PC-9 (cell line): ENCODE results near the gene DPH7. TPM values are rescaled to one million over a fixed set of nuclear protein-coding genes. Genes with fewer than 3 reads are reported as not detected.
A peak's percentile ranks its signal among the peaks of the same experiment; 100 is the strongest.

ENCODE experiments used
- BruUV-seq: library from RNA; stranded (reverse); fragments of 400-500 nt; replicated peaks from 2 replicates; lab custom pipeline; 2021; lab: Mats Ljungman, UMichigan
- CTCF ChIA-PET: fragments of 300-600 bp; sonication (Branson Sonifier 250); formaldehyde crosslinking; loops from one replicate; lab custom pipeline; 2022; ENCODE audit warnings: antibody characterized with exemption; lab: Charles Lee
- POLR2A ChIA-PET: fragments of 300-600 bp; sonication (Branson Sonifier 250); formaldehyde crosslinking; loops from one replicate; lab custom pipeline; 2022; ENCODE audit warnings: antibody characterized with exemption; ENCODE audit not compliant: unreplicated experiment; lab: Charles Lee
- DNase-seq, 2 experiments: peaks; one replicate each; pipeline versions ENCODE4 v3.0.0 to v3.0.0-alpha.2; 2015 to 2022; ENCODE audit warnings: mixed read lengths in 1 of 2
- H2AFZ ChIP-seq: fragments of 200-600 bp; sonication (generic); 2 replicates; pipeline ENCODE4 v1.8.1; 2017; ENCODE audit warnings: antibody characterized with exemption
- H3F3A ChIP-seq: fragments of 200-600 bp; sonication (generic); 2 replicates; pipeline ENCODE4 v1.8.1; 2017; ENCODE audit warnings: antibody characterized with exemption, mild to moderate bottlenecking, low read depth; ENCODE audit not compliant: insufficient read depth
- H3K27ac ChIP-seq: fragments of 200-600 bp; sonication (generic); 2 replicates; pipeline ENCODE4 v1.6.1; 2016; ENCODE audit warnings: mixed run types
- H3K27me3 ChIP-seq: fragments of 200-600 bp; sonication (generic); 2 replicates; pipeline ENCODE4 v1.6.1; 2016; ENCODE audit warnings: low read depth, mixed run types; ENCODE audit not compliant: insufficient read depth
- H3K36me3 ChIP-seq: fragments of 200-600 bp; sonication (generic); 2 replicates; pipeline ENCODE4 v1.6.1; 2016; ENCODE audit warnings: low read depth, mixed run types
- H3K4me1 ChIP-seq: fragments of 200-600 bp; sonication (generic); replicated peaks from 2 replicates; pipeline ENCODE4 v1.6.1; 2016; ENCODE audit warnings: mixed run types; ENCODE audit not compliant: insufficient read depth
- H3K4me2 ChIP-seq: fragments of 200-600 bp; sonication (generic); 2 replicates; pipeline ENCODE4 v1.6.1; 2017; ENCODE audit warnings: mixed run types
- H3K4me3 ChIP-seq: fragments of 200-600 bp; sonication (generic); 2 replicates; pipeline ENCODE4 v1.6.1; 2016; ENCODE audit warnings: mixed run types
- H3K79me2 ChIP-seq: fragments of 200-600 bp; sonication (generic); 2 replicates; pipeline ENCODE4 v1.6.1; 2017; ENCODE audit warnings: low read depth, mixed run types
- H3K9me2 ChIP-seq: fragments of 200-600 bp; sonication (generic); 2 replicates; pipeline ENCODE4 v1.8.1; 2017; ENCODE audit warnings: mild to moderate bottlenecking; ENCODE audit not compliant: insufficient read depth
- H3K9me3 ChIP-seq: fragments of 200-600 bp; sonication (generic); 2 replicates; pipeline ENCODE4 v1.8.1; 2016; ENCODE audit warnings: low read depth; ENCODE audit not compliant: insufficient read depth
- H4K20me1 ChIP-seq: fragments of 200-600 bp; sonication (generic); 2 replicates; pipeline ENCODE4 v1.8.1; 2017; ENCODE audit not compliant: insufficient read depth
- EZH2 ChIP-seq: fragments of 200-600 bp; sonication (generic); IDR thresholded peaks from 2 replicates; pipeline ENCODE4 v1.8.0; 2017; ENCODE audit warnings: antibody characterized with exemption, low read depth
- intact Hi-C: fragments of 100-400 bp; cut with micrococcal nuclease; formaldehyde crosslinking; loops from one replicate; pipeline ENCODE4 v1.10.0; 2022; ENCODE audit not compliant: unreplicated experiment
- total RNA-seq: library from RNA; stranded (reverse); gene quantifications from 2 replicates; pipeline ENCODE4 v1.2.3, GENCODE V29; 2021
- TF ChIP-seq, protein P1 (sequence below): fragments of 200-600 bp; sonication (generic); conservative IDR thresholded peaks from 2 replicates; pipeline ENCODE4 v1.6.1; 2017; ENCODE audit warnings: mixed run types, antibody characterized with exemption, mild to moderate bottlenecking, moderate library complexity

The DPH7 gene
- total RNA-seq, 1 experiment from 2014 or later: 48.5 TPM

DNA sequence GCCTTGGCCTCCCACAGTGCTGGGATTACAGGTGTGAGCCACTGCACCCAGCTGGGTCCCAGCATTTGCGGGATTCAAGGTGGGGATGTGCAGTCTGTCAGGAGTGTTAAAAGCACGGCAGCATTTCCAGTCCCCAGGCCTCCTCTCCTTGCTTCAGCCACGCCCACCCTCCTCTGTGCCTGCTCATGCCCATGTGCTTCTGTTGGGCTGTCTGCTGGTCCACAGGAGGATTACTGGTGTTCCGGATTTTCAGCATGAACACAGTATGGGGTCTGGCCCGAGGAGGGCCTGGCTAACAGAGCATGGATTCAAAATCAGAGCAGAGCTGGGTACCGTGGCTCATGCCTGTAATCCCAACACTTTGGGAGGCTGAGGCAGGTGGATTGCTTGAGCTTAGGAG, 32.2 kb upstream of the DPH7 start:
- no peaks in the 10 kb centered on the region for H3K9me2 ChIP-seq
- peak; percentile 47 to 55 for DNase-seq
- H3K9me3 ChIP-seq: no peaks in the 10 kb centered on the region
- peaks cover 43% of the 10 kb centered on the region for H3F3A ChIP-seq
- CTCF ChIA-PET: no interaction called here
- peak overlapping the region; percentile 78 for H3K4me2 ChIP-seq
- no peaks in the 10 kb centered on the region for H3K27me3 ChIP-seq
- peaks cover 7% of the 10 kb centered on the region; the same call in 1 of the 2 replicates for H4K20me1 ChIP-seq
- H3K79me2 ChIP-seq: peaks cover 69% of the 10 kb centered on the region
- no TSS peak for BruUV-seq
- peak overlapping the region; percentile 97 for H3K27ac ChIP-seq
- POLR2A ChIA-PET: no interaction called here
- TF ChIP-seq EZH2: no peak
- TF ChIP-seq, protein P1, sequence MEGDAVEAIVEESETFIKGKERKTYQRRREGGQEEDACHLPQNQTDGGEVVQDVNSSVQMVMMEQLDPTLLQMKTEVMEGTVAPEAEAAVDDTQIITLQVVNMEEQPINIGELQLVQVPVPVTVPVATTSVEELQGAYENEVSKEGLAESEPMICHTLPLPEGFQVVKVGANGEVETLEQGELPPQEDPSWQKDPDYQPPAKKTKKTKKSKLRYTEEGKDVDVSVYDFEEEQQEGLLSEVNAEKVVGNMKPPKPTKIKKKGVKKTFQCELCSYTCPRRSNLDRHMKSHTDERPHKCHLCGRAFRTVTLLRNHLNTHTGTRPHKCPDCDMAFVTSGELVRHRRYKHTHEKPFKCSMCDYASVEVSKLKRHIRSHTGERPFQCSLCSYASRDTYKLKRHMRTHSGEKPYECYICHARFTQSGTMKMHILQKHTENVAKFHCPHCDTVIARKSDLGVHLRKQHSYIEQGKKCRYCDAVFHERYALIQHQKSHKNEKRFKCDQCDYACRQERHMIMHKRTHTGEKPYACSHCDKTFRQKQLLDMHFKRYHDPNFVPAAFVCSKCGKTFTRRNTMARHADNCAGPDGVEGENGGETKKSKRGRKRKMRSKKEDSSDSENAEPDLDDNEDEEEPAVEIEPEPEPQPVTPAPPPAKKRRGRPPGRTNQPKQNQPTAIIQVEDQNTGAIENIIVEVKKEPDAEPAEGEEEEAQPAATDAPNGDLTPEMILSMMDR: no peak
- 0 out of 2 replicates have a peak, but pooled peaks cover 2% of the 10 kb centered on the region for H3K36me3 ChIP-seq
- H2AFZ ChIP-seq: no peak overlapping the region
- H3K4me1 ChIP-seq: peaks cover 73% of the 10 kb centered on the region
- H3K4me3 ChIP-seq: peak overlapping the region; percentile 44; the same call in 1 of the 2 replicates
- intact Hi-C loops: loop anchor here (5.0 to 10.0 kb wide), 3 partner anchors 59 to 369 kb away; partner anchors contain the start of genes MRPL41, PNPLA7 and TUBB4B

GRCh38 chr9:137607141-137607857, 28.6 kb upstream of the DPH7 start:
- peak overlapping the region; percentile 57 for H3K4me3 ChIP-seq
- no TSS peak for BruUV-seq
- intact Hi-C loops: no loop called here
- no peaks in the 10 kb centered on the region for H3K9me2 ChIP-seq
- DNase-seq: peak; percentile 27 to 48
- H3K27ac ChIP-seq: no peak overlapping the region
- H3K36me3 ChIP-seq: no peaks in the 10 kb centered on the region
- H3K79me2 ChIP-seq: peaks cover 50% of the 10 kb centered on the region
- no peak for TF ChIP-seq EZH2
- TF ChIP-seq, protein P1: no peak
- H3K4me2 ChIP-seq: peak overlapping the region; percentile 79
- peaks cover 55% of the 10 kb centered on the region for H3K4me1 ChIP-seq
- H2AFZ ChIP-seq: no peak overlapping the region
- no peaks in the 10 kb centered on the region for H3K9me3 ChIP-seq
- CTCF ChIA-PET: no interaction called here
- peaks cover 43% of the 10 kb centered on the region for H3F3A ChIP-seq
- no peaks in the 10 kb centered on the region for H3K27me3 ChIP-seq
- peaks cover 7% of the 10 kb centered on the region; the same call in 1 of the 2 replicates for H4K20me1 ChIP-seq
- POLR2A ChIA-PET: interaction anchor here (0.6 kb wide), 1 partner anchor 19 kb away, joined by 3 read pairs; no protein-coding TSS in a partner anchor

- ChIA-PET CTCF (no interaction called here), POLR2A (no interaction called here)
- peak; percentile 30 to 35 for DNase-seq
- Histone ChIP-seq H2AFZ (no peak overlapping the region), H4K20me1 (peaks cover 7% of the 10 kb centered on the region; the same call in 1 of the 2 replicates), H3K36me3 (no peaks in the 10 kb centered on the region), H3K79me2 (peaks cover 50% of the 10 kb centered on the region), H3K9me2 (no peaks in the 10 kb centered on the region), H3F3A (peaks cover 41% of the 10 kb centered on the region), H3K27ac (no peak overlapping the region; the same call in 1 of the 2 replicates), H3K9me3 (no peaks in the 10 kb centered on the region), H3K4me3 (peak overlapping the region; percentile 57), H3K27me3 (no peaks in the 10 kb centered on the region), H3K4me1 (peaks cover 52% of the 10 kb centered on the region), H3K4me2 (peak overlapping the region; percentile 79)
- intact Hi-C loops: no loop called here
- BruUV-seq: TSS peak; percentile 21
- TF ChIP-seq, protein P1: no peak
- TF ChIP-seq EZH2: no peak
Measured at GRCh38 chr9:137606734-137607138, 28.0 kb upstream of the DPH7 start.
